Raji (cell line): ENCODE measurements around the gene ATXN7L3.

ENCODE experiments used
- POLR2A ChIP-seq: IDR thresholded peaks from 2 replicates; pipeline ENCODE4 v1.6.1; 2011; ENCODE audit warnings: low read depth, low read length, control low read depth; ENCODE audit not compliant: insufficient read depth

Gene ATXN7L3

GRCh38 chr17:44210342-44211192 lies 10.9 kb upstream of the ATXN7L3 start:
- TF ChIP-seq POLR2A = peak; percentile 46; the same call in 1 of the 2 replicates

GRCh38 chr17:44209786-44210341 lies 10.2 kb upstream of the ATXN7L3 start:
- TF ChIP-seq POLR2A = no peak

- TF ChIP-seq POLR2A = no peak
Observed at GRCh38 chr17:44207743-44208142, 8.1 kb upstream of the ATXN7L3 start.

- no peak for TF ChIP-seq POLR2A
Observed at GRCh38 chr17:44207319-44207718, 7.6 kb upstream of the ATXN7L3 start.

- no peak for TF ChIP-seq POLR2A
Observed at GRCh38 chr17:44206825-44207155, 7.1 kb upstream of the ATXN7L3 start.

GRCh38 chr17:44205962-44206824 lies 6.5 kb upstream of the ATXN7L3 start:
- no peak for TF ChIP-seq POLR2A

GRCh38 chr17:44204441-44204882 lies 4.8 kb upstream of the ATXN7L3 start:
- TF ChIP-seq POLR2A = no peak; the same call in 1 of the 2 replicates

DNA sequence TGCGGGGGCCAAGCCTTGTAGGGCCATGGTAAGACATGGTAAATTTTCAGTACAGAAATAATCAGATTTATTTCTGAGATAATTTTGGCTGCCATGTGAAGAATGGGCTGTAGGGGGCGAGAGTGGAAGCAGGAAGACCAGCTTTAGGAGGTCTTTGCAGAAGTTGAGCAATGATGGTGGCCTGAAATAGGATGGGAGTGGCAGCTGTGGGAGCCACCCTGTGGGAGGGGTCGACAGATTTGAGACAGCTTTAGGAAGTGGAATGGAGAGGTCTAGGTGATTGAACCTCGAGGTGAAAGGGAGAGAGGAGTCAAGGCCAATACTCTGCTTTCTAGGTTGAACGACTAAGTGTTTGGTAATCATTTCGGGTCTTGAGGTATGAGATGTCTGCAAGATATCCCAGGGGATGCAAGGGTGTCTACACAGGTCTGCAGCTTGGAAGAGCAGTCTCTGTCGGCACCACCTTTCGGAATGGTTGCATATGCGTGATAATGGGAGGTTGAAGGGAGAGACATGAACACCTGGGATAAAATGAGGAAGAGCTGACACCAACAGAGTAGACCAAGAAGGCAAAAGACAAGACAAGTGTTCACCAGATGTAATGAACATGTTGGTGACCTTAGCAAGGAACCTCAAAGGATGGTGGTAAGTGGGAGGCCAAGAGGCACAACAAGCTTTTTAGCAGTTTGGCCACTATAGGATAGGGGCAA lies 4.2 kb upstream of the ATXN7L3 start:
- no peak; the same call in 1 of the 2 replicates for TF ChIP-seq POLR2A

- TF ChIP-seq POLR2A = no peak
Observed at GRCh38 chr17:44202756-44203155, 3.1 kb upstream of the ATXN7L3 start.

- TF ChIP-seq POLR2A = peak; percentile 57
Observed at GRCh38 chr17:44200478-44201155, 933 bp upstream of the ATXN7L3 start.

GRCh38 chr17:44198721-44199552 lies 747 bp downstream of the ATXN7L3 start:
- TF ChIP-seq POLR2A = 0 out of 2 replicates have a peak, but pooled peaks have one; percentile 8

GRCh38 chr17:44197980-44198720 lies 1.5 kb downstream of the ATXN7L3 start:
- TF ChIP-seq POLR2A = no peak

DNA sequence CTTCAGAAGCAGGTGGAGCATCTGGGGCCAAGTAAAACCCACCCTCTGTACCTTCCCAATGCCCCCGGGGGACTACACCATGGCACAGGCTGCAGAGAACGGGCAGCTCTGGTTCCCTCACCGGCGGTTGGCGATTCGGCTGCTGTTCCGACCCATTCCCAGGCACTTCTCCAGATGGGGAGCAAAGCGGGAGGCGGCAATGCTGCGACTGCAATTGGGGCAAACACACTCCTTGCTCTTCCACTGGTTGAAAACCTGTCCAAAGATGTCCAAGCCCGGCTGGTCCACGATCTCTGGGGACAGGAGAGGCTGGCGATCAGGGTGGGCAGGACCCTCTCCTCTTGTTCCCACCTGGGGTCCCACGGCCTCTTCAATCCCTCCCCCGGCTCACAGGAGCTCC lies 2.6 kb downstream of the ATXN7L3 start:
- no peak for TF ChIP-seq POLR2A
